GM21717 (cell line): ENCODE data around the gene DGKI.

Experiments used
- ATAC-seq: cut with Tn5 transposase; IDR thresholded peaks from one replicate; pipeline ENCODE4 v1.9.1; 2021; ENCODE audit warnings: mild to moderate bottlenecking, moderate library complexity; ENCODE audit not compliant: unreplicated experiment

The DGKI gene

DNA sequence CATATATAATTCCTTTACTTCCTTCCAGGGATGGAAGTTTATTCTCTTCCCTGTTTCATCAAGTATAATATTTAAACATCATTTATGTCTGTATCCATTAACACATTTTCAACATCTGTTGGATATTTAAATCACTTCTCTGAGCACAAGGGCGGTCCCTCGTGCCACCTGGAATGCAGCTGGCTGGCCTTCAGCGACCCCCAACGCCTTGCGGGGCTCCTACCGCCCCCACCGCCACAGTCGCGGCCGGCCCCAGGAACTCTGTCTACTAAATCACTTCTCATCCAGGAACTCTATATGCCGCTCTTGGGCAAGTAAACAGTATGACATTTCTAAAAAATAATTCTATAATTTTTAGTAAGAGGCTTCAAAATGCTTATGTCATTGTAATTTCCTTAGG is 282.1 kb downstream of the DGKI start:
- ATAC-seq = no peak

GRCh38 chr7:137563981-137564380 is 282.8 kb downstream of the DGKI start:
- no peak for ATAC-seq

- no peak for ATAC-seq
Observed at GRCh38 chr7:137547485-137547884, 299.3 kb downstream of the DGKI start.

DNA sequence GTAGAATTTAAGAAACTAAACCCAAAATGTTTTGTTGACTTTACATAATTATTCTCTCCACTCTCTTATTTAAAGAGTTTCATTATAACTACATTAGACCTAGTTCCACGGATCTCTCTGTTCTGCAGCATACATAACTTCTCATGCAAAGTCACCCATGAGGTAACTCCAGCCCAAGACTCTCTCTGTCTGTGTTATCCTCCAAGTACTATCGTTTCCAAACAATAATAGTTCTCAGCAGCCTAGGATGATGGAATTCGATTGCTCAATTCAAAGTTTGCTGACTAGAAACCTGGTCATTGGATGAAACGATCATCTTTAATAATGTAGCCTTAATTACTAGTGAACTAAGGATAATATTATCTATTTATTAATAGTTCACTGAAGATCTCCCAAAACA is 300.1 kb downstream of the DGKI start:
- no peak for ATAC-seq

DNA sequence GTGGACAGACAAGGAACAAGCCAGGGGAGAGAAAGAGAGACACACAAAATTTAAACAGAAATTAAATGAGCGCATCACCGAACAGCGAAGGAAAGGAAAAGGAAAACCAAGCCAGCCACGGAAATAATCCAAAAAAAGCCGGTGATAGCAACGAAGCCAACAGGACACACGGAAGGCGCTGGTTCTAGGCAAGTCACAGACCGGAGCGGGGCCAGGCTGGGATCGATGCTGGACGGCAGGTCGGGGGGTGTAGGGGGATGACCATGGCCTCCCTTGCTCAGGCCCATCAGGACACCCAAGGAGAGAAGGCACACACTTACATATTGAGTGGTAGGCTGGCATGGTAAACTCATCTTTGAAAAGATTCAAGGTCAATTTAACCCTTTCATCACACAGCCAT is 300.8 kb downstream of the DGKI start:
- ATAC-seq = no peak

GRCh38 chr7:137545059-137545716 is 301.6 kb downstream of the DGKI start:
- no peak for ATAC-seq

- ATAC-seq = no peak
Observed at GRCh38 chr7:137544453-137545058, 302.2 kb downstream of the DGKI start.

- no peak for ATAC-seq
Observed at GRCh38 chr7:137539111-137539715, 307.6 kb downstream of the DGKI start.

DNA sequence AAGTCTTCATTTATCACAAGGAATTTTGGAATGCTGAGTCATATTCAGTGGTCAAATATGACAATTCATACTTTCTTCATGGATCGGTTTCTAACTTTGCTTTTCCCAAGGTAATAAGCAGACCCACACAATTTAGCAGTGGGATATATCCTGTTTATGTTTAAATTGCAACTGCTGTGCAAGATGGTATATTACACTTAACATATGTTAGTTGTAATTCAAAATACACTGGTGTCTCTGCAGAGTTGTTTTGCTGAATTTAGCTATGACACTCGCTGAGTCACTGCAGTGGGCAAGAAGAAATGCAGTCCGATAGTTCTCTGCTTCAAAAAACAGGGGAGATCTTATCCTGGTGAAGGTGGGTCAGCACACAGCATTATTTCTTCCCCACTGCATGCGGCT is 308.4 kb downstream of the DGKI start:
- ATAC-seq = no peak

DNA sequence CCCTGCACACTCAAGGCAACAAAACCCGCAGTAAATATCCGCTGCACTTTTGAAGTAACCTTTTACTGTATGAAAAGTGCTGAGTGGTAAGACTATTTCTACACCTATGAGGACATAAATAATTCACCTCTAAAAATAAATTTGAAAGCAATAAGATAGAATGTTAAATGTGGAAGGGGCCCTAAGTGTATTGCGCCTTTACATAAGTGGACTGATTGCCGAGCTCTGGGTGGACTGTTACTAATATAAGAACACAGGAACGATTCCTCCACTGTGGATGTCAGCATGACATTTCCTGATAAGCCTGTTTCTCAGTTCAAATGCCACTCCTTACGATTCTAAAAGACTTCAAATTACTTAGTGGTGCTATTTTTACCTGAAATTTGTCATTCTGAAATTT is 311.2 kb downstream of the DGKI start:
- no peak for ATAC-seq

GRCh38 chr7:137531671-137532070 is 315.1 kb downstream of the DGKI start:
- no peak for ATAC-seq

GRCh38 chr7:137527634-137528033 is 319.1 kb downstream of the DGKI start:
- no peak for ATAC-seq

- no peak for ATAC-seq
Observed at GRCh38 chr7:137523171-137523570, 323.6 kb downstream of the DGKI start.

GRCh38 chr7:137521451-137521850 is 325.3 kb downstream of the DGKI start:
- ATAC-seq = no peak

- no peak for ATAC-seq
Observed at GRCh38 chr7:137519947-137520346, 326.8 kb downstream of the DGKI start.

GRCh38 chr7:137519181-137519691 is 327.5 kb downstream of the DGKI start:
- ATAC-seq = no peak

DNA sequence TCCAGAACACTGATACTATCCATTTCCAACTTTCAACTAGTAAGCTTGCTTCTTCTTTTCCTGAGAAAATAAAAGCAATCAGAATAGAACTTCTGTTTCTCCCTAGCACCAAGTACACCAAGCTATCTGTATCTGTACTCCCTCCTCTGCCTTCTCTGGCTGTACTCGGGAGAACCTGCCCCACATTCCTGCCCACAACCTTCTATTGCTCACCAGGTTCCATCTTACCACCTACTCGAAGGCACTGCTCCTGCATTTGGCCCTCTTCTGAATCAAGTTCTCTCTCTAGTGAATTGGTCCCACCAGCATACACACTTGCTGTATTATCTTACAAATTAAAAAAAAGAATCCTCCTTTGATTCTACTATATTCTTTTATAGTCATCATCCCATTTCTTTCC is 333.7 kb downstream of the DGKI start:
- no peak for ATAC-seq

- no peak for ATAC-seq
Observed at GRCh38 chr7:137507096-137507495, 339.7 kb downstream of the DGKI start.

DNA sequence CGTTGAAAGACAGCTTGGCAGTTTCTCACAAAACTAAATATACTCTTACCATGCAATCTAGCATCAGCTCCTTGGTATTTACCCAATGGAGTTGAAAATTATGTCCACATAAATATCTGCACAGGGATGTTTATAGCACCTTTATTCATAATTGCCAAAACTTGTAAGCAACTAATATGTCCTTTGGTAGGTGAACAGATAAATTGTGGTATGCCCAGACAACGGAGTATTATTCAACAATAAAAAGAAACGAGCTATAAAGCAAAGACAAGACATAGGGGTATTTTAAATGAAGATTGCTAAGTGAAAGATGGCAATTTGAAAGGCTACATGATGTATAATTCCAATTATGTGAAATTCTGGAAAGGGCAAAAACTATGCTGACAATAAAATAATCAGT is 340.7 kb downstream of the DGKI start:
- ATAC-seq = no peak

DNA sequence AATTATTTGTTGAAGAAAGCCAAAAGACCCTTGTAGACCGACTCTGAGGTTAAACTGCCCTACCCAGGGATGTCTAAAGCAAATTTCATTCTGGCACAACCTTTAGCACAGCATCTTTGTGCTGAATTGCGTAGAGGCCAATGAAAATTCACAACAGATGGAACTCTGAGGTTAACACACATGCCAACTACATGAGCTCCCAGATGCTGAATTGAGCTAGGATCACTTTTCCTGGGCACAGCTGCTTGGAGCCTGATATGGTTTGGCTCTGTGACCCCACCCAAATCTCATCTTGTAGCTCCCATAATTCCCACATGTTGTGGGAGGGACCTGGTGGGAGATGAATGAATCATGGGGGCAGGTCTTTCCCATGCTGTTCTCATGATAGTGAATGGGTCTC is 345.2 kb downstream of the DGKI start:
- ATAC-seq = no peak

GRCh38 chr7:137492889-137493288 is 353.9 kb downstream of the DGKI start:
- ATAC-seq = no peak

- ATAC-seq = no peak
Observed at GRCh38 chr7:137489880-137490279, 356.9 kb downstream of the DGKI start.
